HL-60 (cell line): ENCODE results near the gene CCN2.
"Not testable (repeated sequence)": the region's sequence is repeated elsewhere in the genome, so short reads cannot be mapped to it uniquely, and the experiment has no call there.

Source experiments
- DNase-seq, 2 experiments: peaks; one replicate each; pipeline ENCODE4 v3.0.0-alpha.2; 2010 to 2020; ENCODE audit warnings: low read depth in 1 of 2, low spot score in 1 of 2
- H3K27ac ChIP-seq: fragments of 250-450 bp; sonication (Bioruptor Pico); replicated peaks from 2 replicates; pipeline ENCODE4 v1.5.1; 2020; ENCODE audit warnings: mild to moderate bottlenecking, moderate library complexity
- H3K27me3 ChIP-seq: fragments of 250-450 bp; sonication (Bioruptor Pico); 2 replicates; pipeline ENCODE4 v1.5.1; 2021; ENCODE audit warnings: mild to moderate bottlenecking, moderate library complexity; ENCODE audit not compliant: insufficient read depth, poor library complexity, severe bottlenecking
- H3K4me3 ChIP-seq: replicated peaks from 2 replicates; pipeline ENCODE4 v1.5.1; 2011; ENCODE audit warnings: mild to moderate bottlenecking, control low read depth, low read length; ENCODE audit not compliant: insufficient read depth
- GABPA ChIP-seq: IDR thresholded peaks from 2 replicates; pipeline ENCODE4 v1.6.1; 2012; ENCODE audit warnings: low read depth
- POLR2AphosphoS5 ChIP-seq: IDR thresholded peaks from 2 replicates; pipeline ENCODE4 v1.6.1; 2012; ENCODE audit warnings: low read depth
- SPI1 ChIP-seq: IDR thresholded peaks from 2 replicates; pipeline ENCODE4 v1.6.1; 2012; ENCODE audit warnings: low read depth, mild to moderate bottlenecking, borderline replicate concordance
- TF ChIP-seq, protein P1 (sequence below): IDR thresholded peaks from one replicate; pipeline ENCODE4 v1.5.1; 2011; ENCODE audit warnings: low read length, control low read depth, inconsistent platforms; ENCODE audit not compliant: insufficient read depth
- TF ChIP-seq, protein P2 (sequence below): IDR thresholded peaks from 2 replicates; pipeline ENCODE4 v1.6.1; 2012; ENCODE audit warnings: low read depth; ENCODE audit not compliant: insufficient replicate concordance

Gene CCN2

DNA sequence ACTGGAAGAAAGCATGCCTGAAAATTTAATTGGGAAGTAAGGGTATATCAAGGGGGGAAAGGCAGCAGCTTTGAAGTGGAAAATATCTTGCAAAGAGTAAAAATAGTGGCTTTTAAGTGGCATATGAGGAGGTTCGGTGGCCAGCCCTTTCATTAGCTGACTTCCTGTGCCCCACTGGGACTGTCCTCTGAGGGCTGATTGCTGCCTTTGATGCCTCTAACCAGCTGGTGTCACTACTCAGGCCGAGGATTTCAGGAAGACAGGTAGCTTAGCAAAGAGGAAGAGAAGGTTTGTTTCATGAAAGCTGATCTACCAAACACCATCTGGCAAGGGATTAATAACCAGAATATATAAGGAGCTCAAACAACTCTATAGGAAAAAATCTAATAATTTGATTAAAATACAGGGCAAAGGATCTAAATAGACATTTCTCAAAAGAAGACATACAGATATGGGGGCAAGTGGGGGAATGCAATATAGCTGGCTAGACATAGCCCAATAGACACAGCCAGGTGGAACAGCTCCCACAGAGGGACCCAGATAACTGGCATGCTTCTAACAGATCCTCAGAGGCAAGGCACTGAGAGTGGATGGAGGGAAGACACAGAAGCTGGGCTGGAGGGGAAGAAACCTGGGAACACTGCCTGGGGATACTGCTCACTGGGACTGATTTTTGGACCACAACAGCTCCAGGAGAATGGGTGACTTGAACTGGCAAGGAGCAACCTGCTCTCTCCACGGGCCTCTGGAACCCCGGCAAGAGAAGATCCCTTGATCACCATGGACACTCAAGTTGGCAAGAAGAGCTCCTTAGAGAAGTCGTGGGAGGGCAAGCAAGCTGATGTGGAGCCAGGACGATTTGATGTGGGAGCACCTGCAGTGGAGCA, 33.2 kb downstream of the CCN2 start:
- Histone ChIP-seq H3K27me3 (no peaks in the 10 kb centered on the region), H3K4me3 (no peak overlapping the region), H3K27ac (no peak overlapping the region)
- no peak for DNase-seq
- TF ChIP-seq SPI1 (no peak), POLR2AphosphoS5 (no peak), GABPA (no peak)
- TF ChIP-seq, protein P1, sequence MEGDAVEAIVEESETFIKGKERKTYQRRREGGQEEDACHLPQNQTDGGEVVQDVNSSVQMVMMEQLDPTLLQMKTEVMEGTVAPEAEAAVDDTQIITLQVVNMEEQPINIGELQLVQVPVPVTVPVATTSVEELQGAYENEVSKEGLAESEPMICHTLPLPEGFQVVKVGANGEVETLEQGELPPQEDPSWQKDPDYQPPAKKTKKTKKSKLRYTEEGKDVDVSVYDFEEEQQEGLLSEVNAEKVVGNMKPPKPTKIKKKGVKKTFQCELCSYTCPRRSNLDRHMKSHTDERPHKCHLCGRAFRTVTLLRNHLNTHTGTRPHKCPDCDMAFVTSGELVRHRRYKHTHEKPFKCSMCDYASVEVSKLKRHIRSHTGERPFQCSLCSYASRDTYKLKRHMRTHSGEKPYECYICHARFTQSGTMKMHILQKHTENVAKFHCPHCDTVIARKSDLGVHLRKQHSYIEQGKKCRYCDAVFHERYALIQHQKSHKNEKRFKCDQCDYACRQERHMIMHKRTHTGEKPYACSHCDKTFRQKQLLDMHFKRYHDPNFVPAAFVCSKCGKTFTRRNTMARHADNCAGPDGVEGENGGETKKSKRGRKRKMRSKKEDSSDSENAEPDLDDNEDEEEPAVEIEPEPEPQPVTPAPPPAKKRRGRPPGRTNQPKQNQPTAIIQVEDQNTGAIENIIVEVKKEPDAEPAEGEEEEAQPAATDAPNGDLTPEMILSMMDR, result no peak
- TF ChIP-seq, protein P2, sequence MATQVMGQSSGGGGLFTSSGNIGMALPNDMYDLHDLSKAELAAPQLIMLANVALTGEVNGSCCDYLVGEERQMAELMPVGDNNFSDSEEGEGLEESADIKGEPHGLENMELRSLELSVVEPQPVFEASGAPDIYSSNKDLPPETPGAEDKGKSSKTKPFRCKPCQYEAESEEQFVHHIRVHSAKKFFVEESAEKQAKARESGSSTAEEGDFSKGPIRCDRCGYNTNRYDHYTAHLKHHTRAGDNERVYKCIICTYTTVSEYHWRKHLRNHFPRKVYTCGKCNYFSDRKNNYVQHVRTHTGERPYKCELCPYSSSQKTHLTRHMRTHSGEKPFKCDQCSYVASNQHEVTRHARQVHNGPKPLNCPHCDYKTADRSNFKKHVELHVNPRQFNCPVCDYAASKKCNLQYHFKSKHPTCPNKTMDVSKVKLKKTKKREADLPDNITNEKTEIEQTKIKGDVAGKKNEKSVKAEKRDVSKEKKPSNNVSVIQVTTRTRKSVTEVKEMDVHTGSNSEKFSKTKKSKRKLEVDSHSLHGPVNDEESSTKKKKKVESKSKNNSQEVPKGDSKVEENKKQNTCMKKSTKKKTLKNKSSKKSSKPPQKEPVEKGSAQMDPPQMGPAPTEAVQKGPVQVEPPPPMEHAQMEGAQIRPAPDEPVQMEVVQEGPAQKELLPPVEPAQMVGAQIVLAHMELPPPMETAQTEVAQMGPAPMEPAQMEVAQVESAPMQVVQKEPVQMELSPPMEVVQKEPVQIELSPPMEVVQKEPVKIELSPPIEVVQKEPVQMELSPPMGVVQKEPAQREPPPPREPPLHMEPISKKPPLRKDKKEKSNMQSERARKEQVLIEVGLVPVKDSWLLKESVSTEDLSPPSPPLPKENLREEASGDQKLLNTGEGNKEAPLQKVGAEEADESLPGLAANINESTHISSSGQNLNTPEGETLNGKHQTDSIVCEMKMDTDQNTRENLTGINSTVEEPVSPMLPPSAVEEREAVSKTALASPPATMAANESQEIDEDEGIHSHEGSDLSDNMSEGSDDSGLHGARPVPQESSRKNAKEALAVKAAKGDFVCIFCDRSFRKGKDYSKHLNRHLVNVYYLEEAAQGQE, result no peak

DNA sequence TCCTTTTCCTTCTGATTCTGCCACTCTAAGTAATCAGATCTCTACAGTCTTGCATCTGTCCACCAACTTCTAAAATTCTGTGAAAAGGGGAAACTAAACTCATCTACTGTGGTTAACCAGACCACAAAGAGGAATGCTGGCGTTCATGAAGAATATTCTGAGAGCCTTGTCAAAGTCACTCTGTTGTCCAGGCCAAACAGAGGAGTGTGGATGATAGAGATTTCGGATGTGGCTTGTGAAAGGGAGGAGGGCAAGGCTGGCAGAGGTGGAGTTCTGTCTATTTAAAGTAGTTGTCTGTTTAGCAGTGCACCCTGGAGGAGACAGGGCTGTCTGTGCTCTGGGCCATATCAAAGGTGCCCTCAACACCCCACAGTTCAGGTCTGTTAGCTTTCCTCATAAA, 33.9 kb downstream of the CCN2 start:
- DNase-seq, result peak in 1 of 2 experiments; percentile 6
- no peak for TF ChIP-seq POLR2AphosphoS5
- H3K4me3 ChIP-seq, result no peak overlapping the region
- H3K27ac ChIP-seq, result no peak overlapping the region
- no peaks in the 10 kb centered on the region for H3K27me3 ChIP-seq

DNA sequence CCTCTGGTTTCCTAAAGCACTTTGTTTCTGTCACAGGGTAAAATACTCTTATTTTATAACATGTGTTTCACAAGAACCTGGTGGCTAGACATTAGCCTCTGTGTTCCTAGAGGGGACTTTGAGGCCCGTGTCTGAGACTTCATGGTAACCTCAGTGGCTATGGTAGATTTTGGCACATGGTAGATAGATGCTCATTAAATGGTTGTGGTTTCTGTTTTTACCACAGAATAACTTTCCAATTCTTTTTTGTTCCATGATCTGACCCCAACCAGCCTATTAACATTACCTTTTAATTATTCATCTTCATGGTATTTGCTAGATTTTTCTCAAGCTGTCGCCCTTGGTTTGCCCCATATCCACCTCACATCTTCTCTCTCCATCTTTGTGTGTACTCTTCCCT, 34.3 kb downstream of the CCN2 start:
- no peak overlapping the region for H3K27ac ChIP-seq
- no peak overlapping the region for H3K4me3 ChIP-seq
- TF ChIP-seq, protein P1, result no peak
- TF ChIP-seq GABPA (no peak), SPI1 (no peak), POLR2AphosphoS5 (no peak)
- TF ChIP-seq, protein P2, result no peak
- DNase-seq, result no peak
- H3K27me3 ChIP-seq, result no peaks in the 10 kb centered on the region

DNA sequence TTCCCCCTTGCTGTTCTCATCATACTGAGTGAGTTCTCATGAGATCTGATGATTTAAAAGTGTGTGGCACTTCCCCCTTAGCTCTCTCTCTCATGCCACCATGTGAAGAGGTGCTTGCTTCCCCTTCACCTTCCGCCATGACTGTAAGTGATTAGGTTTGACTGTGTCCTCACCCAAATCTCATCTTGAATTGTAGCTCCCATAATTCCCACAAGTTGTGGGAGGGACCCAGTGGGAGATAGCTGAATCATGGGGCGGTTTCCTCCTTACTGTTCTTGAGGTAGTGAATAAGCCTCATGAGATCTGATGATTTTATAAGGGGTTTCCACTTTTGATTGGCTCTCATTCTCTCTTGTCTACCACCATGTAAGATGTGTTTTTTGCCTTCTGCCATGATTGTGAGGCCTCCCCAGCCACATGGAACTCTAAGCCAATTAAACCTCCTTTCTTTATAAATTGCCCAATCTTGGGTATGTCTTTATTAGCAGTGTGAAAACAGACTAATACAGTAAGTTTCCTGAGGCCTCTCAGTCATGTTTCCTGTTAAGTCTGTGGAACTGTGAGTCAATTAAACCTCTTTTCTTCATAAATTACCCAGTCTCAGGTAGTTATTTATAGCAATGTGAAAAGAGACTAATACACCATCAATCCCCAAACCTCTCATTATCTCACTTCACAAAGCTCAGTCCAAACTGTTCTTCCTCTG, 34.9 kb downstream of the CCN2 start:
- DNase-seq, H3K4me3 ChIP-seq, H3K27me3 ChIP-seq, H3K27ac ChIP-seq: not testable (repeated sequence)
